ENCODE results near the gene PCMTD2.

- TF ChIP-seq EZH2 (IDR thresholded peaks at IDR 0.05) (no peak), POLR2AphosphoS5 (IDR thresholded peaks at IDR 0.05; ENCODE audit: borderline replicate concordance, low read depth, low read length) (no peak)
These were observed 24.9 kb downstream of the PCMTD2 start for GRCh38 chr20:64280460-64280843.

All from SK-N-MC (cell line).